Activated T-cell treated with anti-CD3 and anti-CD28 coated beads, Interleukin-2, amount 50 U/mL, for 4 hours (primary cell): ENCODE data around the gene INPP4B. TPM values are rescaled to one million over a fixed set of nuclear protein-coding genes. Genes with fewer than 3 reads are reported as not detected.

ENCODE experiments used
- ATAC-seq, 2 donors: fragments of 200-7000 bp; cut with Tn5 transposase; one replicate each; pipeline ENCODE4 v1.10.0; 2021
- DNase-seq: peaks from one replicate; pipeline ENCODE4 v3.0.0-alpha.2; 2020
- H3K27me3 Mint-ChIP-seq: one replicate; pipeline ENCODE4 v1.8.0; 2021; ENCODE audit warnings: low read depth, mixed read lengths
- H3K36me3 Mint-ChIP-seq: one replicate; pipeline ENCODE4 v1.8.0; 2022; ENCODE audit warnings: mixed read lengths; ENCODE audit not compliant: insufficient read depth
- H3K4me1 Mint-ChIP-seq: one replicate; pipeline ENCODE4 v1.8.0; 2021; ENCODE audit warnings: low read depth, mixed read lengths
- H3K4me3 Mint-ChIP-seq: one replicate; pipeline ENCODE4 v1.8.0; 2021; ENCODE audit warnings: mild to moderate bottlenecking, moderate library complexity, mixed read lengths
- H3K9me3 Mint-ChIP-seq: one replicate; pipeline ENCODE4 v1.8.0; 2021; ENCODE audit warnings: mixed read lengths
- total RNA-seq, 3 donors: library from RNA; stranded (reverse); gene quantifications; one replicate each; pipeline ENCODE4 v1.2.1, GENCODE V29; 2021

INPP4B gene
- total RNA-seq, 3 donors from 2014 or later: 93.2 to 99.0 (median 93.4) TPM

GRCh38 chr4:142336251-142336934, 509.7 kb downstream of the INPP4B start:
- ATAC-seq (no peak), DNase-seq (no peak)
- Mint-ChIP-seq H3K27me3 (no peaks in the 10 kb centered on the region), H3K9me3 (peaks cover 2% of the 10 kb centered on the region), H3K4me1 (peaks cover 37% of the 10 kb centered on the region), H3K4me3 (no peak overlapping the region), H3K36me3 (peaks cover 25% of the 10 kb centered on the region)

GRCh38 chr4:142334931-142335330, 511.2 kb downstream of the INPP4B start:
- no peak for ATAC-seq
- no peaks in the 10 kb centered on the region for H3K9me3 Mint-ChIP-seq
- H3K4me3 Mint-ChIP-seq: no peak overlapping the region
- DNase-seq: no peak
- H3K27me3 Mint-ChIP-seq: no peaks in the 10 kb centered on the region
- peaks cover 46% of the 10 kb centered on the region for H3K4me1 Mint-ChIP-seq
- peaks cover 25% of the 10 kb centered on the region for H3K36me3 Mint-ChIP-seq

- DNase-seq (no peak), ATAC-seq (no peak)
- no peaks in the 10 kb centered on the region for H3K9me3 Mint-ChIP-seq
- H3K36me3 Mint-ChIP-seq: peaks cover 22% of the 10 kb centered on the region
- H3K27me3 Mint-ChIP-seq: no peaks in the 10 kb centered on the region
- H3K4me3 Mint-ChIP-seq: no peak overlapping the region
- H3K4me1 Mint-ChIP-seq: peaks cover 60% of the 10 kb centered on the region
Observed at GRCh38 chr4:142331646-142332045, 514.5 kb downstream of the INPP4B start.

- Mint-ChIP-seq H3K36me3 (peaks cover 22% of the 10 kb centered on the region), H3K4me3 (no peak overlapping the region), H3K4me1 (peaks cover 61% of the 10 kb centered on the region), H3K27me3 (no peaks in the 10 kb centered on the region), H3K9me3 (no peaks in the 10 kb centered on the region)
- ATAC-seq (no peak), DNase-seq (no peak)
Observed at GRCh38 chr4:142331132-142331531, 515.0 kb downstream of the INPP4B start.

GRCh38 chr4:142330311-142330710, 515.8 kb downstream of the INPP4B start:
- Mint-ChIP-seq H3K4me1 (peaks cover 62% of the 10 kb centered on the region), H3K36me3 (peaks cover 22% of the 10 kb centered on the region), H3K27me3 (no peaks in the 10 kb centered on the region), H3K9me3 (no peaks in the 10 kb centered on the region), H3K4me3 (no peak overlapping the region)
- no peak for DNase-seq
- no peak for ATAC-seq

GRCh38 chr4:142329313-142329712, 516.8 kb downstream of the INPP4B start:
- DNase-seq (no peak), ATAC-seq (no peak)
- H3K27me3 Mint-ChIP-seq: no peaks in the 10 kb centered on the region
- peaks cover 67% of the 10 kb centered on the region for H3K4me1 Mint-ChIP-seq
- H3K36me3 Mint-ChIP-seq: peaks cover 25% of the 10 kb centered on the region
- H3K4me3 Mint-ChIP-seq: no peak overlapping the region
- no peaks in the 10 kb centered on the region for H3K9me3 Mint-ChIP-seq

- Mint-ChIP-seq H3K4me1 (peaks cover 64% of the 10 kb centered on the region), H3K9me3 (peaks cover 6% of the 10 kb centered on the region), H3K36me3 (peaks cover 37% of the 10 kb centered on the region), H3K4me3 (no peak overlapping the region), H3K27me3 (no peaks in the 10 kb centered on the region)
- DNase-seq (no peak), ATAC-seq (no peak)
Observed at GRCh38 chr4:142326181-142326580, 519.9 kb downstream of the INPP4B start.

- Mint-ChIP-seq H3K9me3 (peaks cover 6% of the 10 kb centered on the region), H3K4me1 (peaks cover 61% of the 10 kb centered on the region), H3K36me3 (peaks cover 42% of the 10 kb centered on the region), H3K27me3 (no peaks in the 10 kb centered on the region), H3K4me3 (no peak overlapping the region)
- ATAC-seq: peak; percentile 67 to 74
- DNase-seq: no peak
Observed at GRCh38 chr4:142324572-142324971, 521.5 kb downstream of the INPP4B start.

- Mint-ChIP-seq H3K27me3 (no peaks in the 10 kb centered on the region), H3K9me3 (peaks cover 6% of the 10 kb centered on the region), H3K4me3 (no peak overlapping the region), H3K36me3 (peaks cover 44% of the 10 kb centered on the region), H3K4me1 (peaks cover 63% of the 10 kb centered on the region)
- ATAC-seq (no peak), DNase-seq (no peak)
Observed at GRCh38 chr4:142322996-142323395, 523.1 kb downstream of the INPP4B start.

GRCh38 chr4:142318280-142318679, 527.8 kb downstream of the INPP4B start:
- no peak for ATAC-seq
- Mint-ChIP-seq H3K36me3 (peaks cover 55% of the 10 kb centered on the region), H3K4me1 (peaks cover 70% of the 10 kb centered on the region), H3K4me3 (no peak overlapping the region), H3K9me3 (peaks cover 6% of the 10 kb centered on the region), H3K27me3 (no peaks in the 10 kb centered on the region)
- no peak for DNase-seq

- DNase-seq (no peak), ATAC-seq (no peak)
- peaks cover 65% of the 10 kb centered on the region for H3K36me3 Mint-ChIP-seq
- peaks cover 80% of the 10 kb centered on the region for H3K4me1 Mint-ChIP-seq
- H3K9me3 Mint-ChIP-seq: peaks cover 6% of the 10 kb centered on the region
- no peaks in the 10 kb centered on the region for H3K27me3 Mint-ChIP-seq
- H3K4me3 Mint-ChIP-seq: no peak overlapping the region
Observed at GRCh38 chr4:142316913-142317312, 529.2 kb downstream of the INPP4B start.

GRCh38 chr4:142316025-142316424, 530.1 kb downstream of the INPP4B start:
- DNase-seq (no peak), ATAC-seq (no peak)
- Mint-ChIP-seq H3K9me3 (no peaks in the 10 kb centered on the region), H3K36me3 (peaks cover 64% of the 10 kb centered on the region), H3K4me1 (peaks cover 79% of the 10 kb centered on the region), H3K4me3 (no peak overlapping the region), H3K27me3 (no peaks in the 10 kb centered on the region)

GRCh38 chr4:142314686-142315085, 531.4 kb downstream of the INPP4B start:
- DNase-seq (no peak), ATAC-seq (no peak)
- no peaks in the 10 kb centered on the region for H3K9me3 Mint-ChIP-seq
- peaks cover 75% of the 10 kb centered on the region for H3K4me1 Mint-ChIP-seq
- H3K27me3 Mint-ChIP-seq: no peaks in the 10 kb centered on the region
- H3K4me3 Mint-ChIP-seq: peak overlapping the region; percentile 14
- peaks cover 63% of the 10 kb centered on the region for H3K36me3 Mint-ChIP-seq

- Mint-ChIP-seq H3K36me3 (peaks cover 59% of the 10 kb centered on the region), H3K4me1 (peaks cover 74% of the 10 kb centered on the region), H3K27me3 (no peaks in the 10 kb centered on the region), H3K4me3 (no peak overlapping the region), H3K9me3 (no peaks in the 10 kb centered on the region)
- no peak for DNase-seq
- ATAC-seq: no peak
Observed at GRCh38 chr4:142314247-142314646, 531.9 kb downstream of the INPP4B start.

- Mint-ChIP-seq H3K9me3 (no peaks in the 10 kb centered on the region), H3K4me3 (no peak overlapping the region), H3K4me1 (peaks cover 58% of the 10 kb centered on the region), H3K27me3 (no peaks in the 10 kb centered on the region), H3K36me3 (peaks cover 49% of the 10 kb centered on the region)
- DNase-seq: no peak
- no peak for ATAC-seq
Observed at GRCh38 chr4:142312391-142312790, 533.7 kb downstream of the INPP4B start.
